Measurements from ENCODE around the gene NAP1L1. TPM values are rescaled to one million over a fixed set of nuclear protein-coding genes. Genes with fewer than 3 reads are reported as not detected.

Gene NAP1L1
- polyA plus RNA-seq, 4 donors: 831 to 1,114 (median 928) TPM

DNA sequence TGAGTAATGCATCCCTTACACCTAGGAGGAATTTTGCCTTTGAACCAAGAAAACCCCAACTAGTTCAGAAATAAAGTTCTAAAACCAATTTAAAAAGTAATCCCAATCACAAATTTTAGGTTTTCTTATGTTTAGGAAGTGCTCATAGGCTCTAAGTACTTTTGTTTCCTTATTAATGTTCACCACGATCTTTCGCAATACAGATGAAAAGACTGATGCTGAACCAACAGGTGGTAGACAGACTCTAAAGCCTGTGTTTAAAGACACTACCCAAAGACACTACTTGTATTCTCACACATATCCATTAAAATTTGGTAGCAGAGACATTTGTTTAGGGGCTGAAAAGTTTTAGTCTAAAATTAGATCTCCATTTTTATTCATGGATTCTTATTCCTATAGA, 42.3 kb downstream of the NAP1L1 start:
- no peak for DNase-seq (ENCODE audit: low read depth in 4 of 4, low spot score in 3 of 4)

DNA sequence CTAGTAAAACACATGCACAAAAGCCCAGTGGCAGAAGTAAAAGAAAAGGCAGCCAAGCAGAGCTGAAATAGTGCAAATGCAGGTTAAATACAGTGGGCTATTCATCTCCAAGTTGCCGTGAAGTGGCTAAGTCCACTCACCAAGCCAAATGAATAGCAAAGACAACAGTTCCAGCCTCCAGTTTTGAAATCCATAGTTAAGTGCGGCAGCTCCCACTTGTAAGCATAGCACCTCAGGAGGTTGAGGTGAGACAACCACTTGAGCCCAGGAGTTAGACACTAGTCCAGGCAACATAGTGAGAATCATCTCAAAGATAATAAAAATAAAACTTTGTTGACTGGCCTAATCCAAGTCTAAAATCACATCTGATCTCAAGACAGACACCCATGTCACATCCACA, 43.1 kb downstream of the NAP1L1 start:
- DNase-seq (ENCODE audit: low read depth in 4 of 4, low spot score in 3 of 4): no peak

DNA sequence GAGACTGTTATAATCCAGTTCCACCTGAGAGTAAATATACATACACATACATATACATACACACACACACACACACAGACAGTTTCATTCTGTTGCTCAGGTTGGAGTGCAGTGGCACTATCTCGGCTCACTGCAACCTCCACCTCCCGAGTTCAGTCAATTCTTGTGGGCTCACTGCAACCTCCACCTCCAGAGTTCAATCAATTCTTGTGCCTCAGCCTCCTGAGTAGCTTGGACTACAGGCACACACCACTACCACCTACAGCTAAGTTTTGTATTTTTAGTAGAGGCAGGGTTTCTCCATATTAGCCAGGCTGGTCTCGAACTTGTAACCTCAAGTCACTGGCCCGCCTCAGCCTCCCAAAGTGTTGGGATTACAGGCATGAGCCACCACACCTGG, 44.0 kb downstream of the NAP1L1 start:
- DNase-seq (ENCODE audit: low read depth in 4 of 4, low spot score in 3 of 4): no peak

DNA sequence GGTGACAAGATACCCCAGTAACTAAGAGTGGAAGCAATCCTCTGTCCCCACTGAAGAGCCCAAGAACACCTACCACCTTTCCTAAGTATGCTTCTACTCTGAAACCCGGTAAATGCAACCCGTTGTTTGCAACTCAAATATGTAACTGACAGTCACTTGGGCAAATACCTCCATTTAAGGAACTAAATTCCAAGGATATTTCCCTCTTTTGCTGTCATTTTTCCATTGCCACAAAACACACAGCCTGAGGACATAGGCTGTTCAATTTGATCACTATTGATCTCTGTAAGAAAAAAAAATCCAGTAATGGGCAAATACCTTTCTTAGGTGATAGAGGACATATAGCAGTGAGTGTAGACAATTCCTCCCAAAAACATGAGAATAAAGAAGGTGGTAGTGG, 46.3 kb downstream of the NAP1L1 start:
- DNase-seq (ENCODE audit: low read depth in 4 of 4, low spot score in 3 of 4): no peak

DNA sequence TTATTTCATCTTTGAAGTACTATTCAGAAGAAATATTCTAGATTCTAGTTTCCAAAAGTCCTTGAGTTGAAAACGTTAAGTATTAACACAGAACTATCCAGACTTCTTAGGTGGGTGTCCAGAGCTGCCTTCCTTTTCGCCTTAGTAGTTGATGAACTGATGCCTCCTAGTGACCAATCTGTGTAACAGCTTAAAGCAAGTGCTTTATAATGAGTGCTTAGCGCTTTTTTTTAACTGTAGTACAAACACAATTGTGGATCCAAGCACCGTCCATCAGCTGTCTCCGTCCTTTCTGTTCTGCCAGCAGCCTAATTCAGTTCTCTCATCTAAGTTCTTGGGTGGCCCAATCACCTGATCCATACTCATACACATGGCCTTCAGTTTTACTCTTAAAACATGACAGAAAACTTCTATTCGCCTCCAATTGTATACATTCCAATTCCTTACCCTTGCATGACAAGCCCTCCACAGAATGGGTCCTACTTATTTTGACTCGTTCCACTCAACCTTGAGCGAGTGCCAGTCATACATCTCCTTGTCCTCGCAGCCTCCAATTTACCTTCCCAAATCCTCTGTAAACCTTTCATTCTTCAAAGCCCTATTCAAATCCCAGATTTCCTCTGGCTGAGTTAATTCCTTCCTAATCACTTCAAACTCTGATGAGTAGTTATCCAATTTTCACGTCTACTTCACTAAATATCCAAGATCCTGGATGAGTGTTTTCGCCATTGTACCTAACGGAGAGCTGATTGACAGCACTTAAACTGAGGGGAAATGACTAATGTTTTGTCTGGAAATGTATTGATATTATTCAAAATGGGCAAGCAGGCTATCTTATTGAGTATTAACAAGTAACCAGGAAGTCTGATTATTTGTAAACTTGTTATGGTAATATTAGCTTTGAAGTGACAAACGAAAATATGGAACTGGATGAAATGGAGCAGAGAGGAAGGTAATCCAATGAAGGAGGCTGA, 47.1 kb downstream of the NAP1L1 start:
- DNase-seq (ENCODE audit: low read depth in 4 of 4, low spot score in 3 of 4): no peak

DNA sequence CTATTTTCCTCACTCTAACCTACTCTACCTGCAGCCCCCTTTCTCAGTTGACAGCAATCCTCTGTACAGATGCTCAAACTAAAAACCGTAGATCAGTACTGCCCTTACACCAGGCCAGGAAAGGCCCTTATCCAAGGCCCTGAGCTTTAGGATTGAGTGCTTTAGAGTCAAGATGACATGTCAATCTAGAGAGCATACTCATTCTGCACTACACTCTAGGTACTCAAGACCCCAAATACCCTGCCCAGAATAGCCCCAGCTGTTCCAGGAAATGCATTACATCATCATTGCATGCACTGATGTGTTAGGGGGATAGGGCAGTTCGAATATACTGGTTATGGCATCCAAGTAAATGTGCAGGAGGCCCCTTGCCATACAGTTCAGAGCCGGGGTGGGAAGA, 49.4 kb downstream of the NAP1L1 start:
- no peak for DNase-seq (ENCODE audit: low read depth in 4 of 4, low spot score in 3 of 4)

DNA sequence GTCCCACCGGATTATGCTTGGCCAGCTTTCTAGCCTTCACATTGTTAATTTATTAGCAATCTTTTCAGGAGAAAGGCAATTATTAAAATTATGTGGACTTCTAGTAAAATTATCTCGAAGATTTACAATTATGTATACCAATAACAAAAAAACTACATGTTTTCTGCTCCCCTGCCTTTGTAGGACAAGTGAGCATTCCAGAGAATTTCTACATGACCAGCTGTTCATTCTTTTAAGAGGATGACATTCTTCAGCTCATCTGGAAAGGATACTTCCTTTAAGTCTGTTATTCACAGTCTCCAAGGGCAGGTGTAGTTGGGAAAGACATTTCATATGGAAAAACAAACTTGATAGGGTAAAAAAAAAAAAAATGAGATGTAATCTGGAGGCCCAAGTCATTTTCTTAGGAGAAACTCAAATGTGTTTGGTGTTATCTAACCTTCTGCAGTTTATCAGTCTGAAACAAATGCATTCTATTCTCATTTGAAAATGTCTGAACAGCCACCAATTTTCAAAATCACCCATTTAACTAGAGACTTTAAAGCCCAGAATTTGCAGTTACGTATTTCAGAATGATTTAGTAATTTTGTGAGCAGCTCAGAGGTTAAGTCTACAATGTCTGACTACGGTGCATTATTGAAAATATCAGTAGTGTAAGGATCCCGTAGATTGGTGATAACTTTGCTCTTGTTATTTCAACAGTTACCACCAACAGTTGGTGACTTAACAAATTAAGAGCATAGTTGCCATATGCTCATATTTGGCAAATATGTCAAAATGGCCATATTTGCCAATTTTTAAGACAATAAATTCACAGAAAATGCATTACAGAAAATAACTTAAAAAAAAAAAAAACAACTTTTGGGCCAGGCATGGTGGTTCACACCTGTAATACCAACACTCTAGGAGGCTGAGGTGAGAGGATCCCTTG, 51.1 kb downstream of the NAP1L1 start:
- no peak for DNase-seq (ENCODE audit: low read depth in 4 of 4, low spot score in 3 of 4)

DNA sequence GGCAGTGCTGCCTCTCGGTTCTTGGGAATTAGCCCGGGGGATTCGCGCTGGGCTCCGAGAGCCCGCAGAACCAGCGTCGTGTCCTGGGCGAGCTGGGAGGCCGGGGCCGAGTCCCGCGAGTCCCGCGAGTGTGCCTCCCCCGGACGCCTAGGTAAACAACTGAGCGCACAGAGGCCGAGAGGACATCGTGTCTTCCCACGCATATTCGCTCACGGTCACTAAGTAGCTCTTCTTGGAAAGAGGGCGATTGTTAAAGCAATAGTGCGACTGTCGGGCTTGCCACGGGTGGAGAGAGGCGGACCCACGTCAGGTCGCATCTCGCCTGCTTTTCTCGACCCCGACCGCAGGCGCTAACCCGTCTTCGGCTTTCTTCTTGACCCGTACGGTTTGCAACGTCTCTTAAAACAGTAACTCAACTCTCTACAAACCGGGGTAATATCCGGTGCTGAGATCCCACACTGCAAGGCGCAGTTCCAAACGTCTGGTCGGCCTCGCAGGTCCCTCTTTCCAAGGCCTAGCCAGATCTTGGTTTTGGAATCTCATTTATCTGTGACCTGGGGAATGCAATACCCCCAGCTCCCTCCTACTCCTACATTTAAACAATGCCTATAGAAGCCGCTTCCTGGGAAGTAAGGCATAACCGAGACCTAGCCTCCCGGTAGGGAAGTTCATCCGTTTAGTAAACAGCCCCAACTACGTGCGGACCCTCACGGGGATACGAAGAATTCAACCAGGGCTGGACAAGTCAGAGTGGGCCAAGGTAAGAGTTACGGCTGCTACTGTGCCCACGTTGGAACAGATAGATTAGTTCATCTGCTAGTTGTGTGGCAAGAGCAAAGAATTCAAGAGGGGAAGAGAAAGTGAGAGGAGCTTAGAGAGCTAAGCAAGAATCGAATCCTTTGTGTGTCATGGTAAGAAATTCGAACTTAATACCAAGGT, 52.2 kb downstream of the NAP1L1 start:
- no peak for DNase-seq (ENCODE audit: low read depth in 4 of 4, low spot score in 3 of 4)

DNA sequence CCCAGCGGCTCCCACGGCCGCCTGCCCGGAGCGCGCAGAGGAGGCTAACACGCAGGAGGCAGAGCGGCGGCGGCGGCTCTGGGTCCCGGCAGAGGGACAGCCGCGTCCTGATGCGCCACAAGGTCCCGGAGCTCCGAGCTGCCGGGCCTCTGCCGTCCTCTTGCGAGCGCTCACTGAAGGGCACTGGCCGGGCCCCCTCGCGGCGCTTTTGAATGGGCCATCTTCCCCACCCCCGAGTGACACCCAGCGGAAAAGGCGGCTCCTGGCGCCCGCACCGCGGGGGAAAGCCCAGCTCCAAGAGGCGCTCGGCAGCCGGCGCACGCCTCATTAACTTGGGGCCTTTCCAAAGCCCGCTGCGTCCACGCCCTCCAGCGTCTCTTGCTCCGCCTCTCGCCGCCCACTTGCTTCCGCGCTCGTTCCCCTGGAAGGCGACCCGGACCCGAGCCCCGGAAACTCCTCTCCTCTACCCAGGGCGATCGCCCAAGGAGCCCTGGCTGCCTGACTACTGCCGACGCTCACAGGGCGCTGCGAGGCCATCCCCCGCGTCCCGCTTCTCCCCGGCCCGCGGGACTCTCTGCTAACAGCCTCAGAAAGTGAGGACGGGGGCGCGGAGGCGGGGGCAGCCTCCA, 53.0 kb downstream of the NAP1L1 start, which contains the start of gene PHLDA1:
Gene PHLDA1, minus strand, starts transcription at position 363 of the 629 bp plus-strand sequence.
- DNase-seq (ENCODE audit: low read depth in 4 of 4, low spot score in 3 of 4): peak; percentile 89 to 95 (median 91)

DNA sequence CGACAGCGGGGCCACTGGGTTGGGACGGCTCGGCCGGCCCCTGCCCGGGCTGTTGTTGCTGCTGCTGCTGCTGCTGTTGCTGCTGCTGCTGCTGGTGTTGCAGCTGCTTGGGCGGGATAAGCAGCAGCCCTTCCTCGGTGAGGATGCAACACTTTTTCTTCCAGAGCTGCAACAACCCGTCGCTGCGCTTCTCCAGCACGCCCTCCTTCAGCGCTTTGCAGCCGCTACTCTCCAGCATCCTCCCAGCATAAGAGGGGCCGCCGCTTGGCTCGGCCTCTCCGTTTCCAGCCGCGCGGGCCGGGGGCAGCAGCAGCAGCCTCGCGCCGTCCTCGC, 53.4 kb downstream of the NAP1L1 start:
- DNase-seq (ENCODE audit: low read depth in 4 of 4, low spot score in 3 of 4): no peak

DNA sequence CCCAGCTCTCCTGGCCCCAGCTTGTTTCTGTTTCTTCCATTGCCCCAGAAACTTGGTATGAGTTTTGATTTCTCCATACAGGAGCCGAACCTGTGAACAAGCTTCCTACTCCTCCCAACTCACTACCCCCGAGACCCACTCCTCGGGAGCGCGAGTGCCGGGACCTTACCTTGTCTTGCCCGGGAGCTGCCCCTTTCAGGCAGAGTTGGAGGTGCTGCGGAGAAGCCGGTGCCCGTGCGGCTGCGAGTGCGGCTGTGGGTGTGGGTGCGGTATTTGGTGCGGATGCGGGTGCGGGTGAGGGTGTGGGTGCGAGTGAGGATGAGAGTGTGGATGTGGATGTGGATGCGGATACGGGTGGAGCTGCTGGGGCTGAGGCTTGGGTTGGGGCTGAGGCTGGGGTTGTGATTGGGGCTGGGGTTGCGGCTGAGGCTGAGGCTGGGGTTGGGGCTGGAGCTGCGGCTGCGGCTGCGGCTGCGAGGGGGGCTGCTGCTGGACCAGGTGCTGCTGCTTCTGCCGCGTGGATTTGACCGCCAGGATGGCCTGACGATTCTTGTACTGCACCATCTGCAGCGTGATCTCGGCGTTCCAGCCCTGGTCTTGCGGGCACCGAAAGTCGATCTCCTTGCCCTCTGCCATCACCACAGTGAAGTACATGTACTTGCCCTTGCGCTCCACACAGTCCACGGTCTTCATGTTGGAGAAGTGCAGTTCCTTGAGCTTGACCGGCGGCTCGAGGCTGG, 54.0 kb downstream of the NAP1L1 start:
- DNase-seq (ENCODE audit: low read depth in 4 of 4, low spot score in 3 of 4): no peak

DNA sequence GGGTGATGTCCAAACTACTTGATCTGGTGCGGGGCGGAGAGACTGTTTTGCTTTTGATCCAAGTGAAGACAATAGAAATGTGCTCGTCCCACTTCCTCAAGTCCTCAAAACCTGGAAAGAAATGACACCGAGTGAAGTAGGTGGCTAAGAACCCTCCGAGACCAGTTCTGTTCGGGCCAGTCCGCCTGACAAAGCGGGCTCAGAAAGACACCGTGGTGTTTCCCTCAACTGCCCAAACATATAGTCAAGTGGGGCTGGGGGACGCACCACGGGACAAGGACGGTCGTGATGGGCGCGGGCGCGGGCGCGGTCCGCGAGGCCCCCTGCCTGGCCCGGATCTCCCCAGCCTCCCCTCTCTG, 54.5 kb downstream of the NAP1L1 start:
- DNase-seq (ENCODE audit: low read depth in 4 of 4, low spot score in 3 of 4): no peak

DNA sequence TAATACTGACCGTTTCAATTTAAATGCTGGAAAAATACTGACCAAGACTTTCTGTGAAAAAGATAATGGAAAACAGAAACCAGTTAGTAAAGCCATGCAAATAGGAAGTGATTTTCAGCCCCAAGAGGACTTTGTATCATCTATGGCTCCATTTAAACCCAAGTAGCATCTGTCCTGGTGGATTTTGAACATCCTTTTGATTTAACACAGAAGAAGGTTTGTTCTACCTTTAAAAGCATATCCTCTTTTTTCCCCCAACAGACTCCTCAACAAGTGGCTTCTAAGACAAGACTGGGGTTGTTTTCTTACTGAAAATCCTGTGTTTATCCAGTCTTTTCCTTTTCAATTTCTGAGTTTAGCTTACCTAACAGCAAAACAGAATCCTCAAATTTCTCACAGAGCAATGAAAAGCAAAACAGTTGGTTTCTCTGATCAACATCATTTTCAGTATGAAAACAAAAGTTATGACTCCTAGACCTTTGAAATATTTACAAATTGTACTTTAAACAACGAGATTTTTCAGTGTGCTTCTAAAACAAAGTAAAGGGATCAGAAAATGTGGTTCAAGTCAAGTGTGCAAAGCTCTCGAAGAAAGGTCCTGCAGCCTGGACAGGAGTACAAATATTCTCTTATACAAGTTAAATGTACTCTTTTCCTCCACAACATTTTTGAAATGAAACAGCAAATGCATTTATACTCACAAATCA, 55.8 kb downstream of the NAP1L1 start:
- no peak for DNase-seq (ENCODE audit: low read depth in 4 of 4, low spot score in 3 of 4)

DNA sequence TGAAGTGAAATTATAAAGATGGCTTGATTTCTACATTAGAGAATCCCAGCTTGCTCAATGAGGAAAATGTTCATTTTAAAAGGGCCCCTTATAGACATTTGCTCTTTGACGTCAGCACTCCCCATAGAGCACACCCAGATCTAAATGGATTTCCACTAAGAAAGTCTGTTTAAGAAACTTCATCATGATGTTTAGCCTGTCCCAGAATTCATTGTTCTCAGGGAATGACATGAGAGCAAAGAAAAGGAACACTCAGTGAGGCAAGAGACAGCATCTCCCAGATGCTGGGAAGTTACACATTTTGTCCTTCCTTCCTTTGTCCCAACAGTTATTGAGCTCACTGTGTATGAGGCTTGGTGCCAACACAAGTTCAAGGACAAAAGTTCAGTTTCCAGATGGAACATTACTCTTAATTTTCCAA, 57.8 kb downstream of the NAP1L1 start:
- DNase-seq (ENCODE audit: low read depth in 4 of 4, low spot score in 3 of 4): no peak

DNA sequence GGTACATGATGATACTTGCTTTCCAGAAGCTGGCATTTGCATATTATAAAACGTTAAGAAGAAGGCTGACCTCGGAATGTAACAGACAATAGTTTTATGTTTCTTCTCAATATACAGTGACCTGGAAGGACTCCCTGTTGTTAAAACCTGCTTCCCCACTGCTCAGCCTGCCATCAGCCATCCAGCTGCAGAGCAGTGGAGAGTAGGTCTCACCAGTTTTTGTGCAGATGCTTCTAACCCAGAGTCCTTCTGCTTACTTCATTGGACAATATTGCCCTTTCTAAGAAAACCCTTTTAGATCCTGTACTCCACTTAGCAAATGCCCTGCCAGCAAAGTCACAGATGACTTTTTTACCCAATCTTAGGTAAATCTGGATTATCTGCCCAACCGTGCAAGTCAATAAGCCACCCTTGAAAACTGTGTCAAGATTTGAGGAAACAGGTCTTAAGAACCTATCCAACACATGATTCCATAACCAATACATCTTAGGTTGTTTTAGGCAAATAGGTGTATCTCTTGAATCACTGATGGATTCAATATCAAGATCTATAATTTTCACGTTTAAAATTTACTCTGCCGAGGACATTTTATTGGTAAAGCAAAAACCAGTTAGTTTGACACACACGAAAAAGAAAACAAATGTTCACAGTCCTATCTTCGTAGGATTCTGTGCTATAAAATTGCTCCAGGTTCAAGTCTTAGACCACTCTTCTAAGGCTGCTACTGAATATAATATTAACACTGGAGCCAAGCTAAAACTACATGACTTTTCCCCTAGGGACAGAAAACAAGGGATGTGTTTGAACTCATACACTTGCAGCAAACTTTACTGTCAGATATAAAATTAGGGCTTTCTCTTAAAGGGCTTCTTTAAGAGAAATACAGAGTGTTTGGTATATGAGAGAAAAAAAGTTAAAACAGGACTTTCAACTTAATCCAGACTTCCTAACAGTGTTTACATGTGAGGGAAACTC, 58.6 kb downstream of the NAP1L1 start:
- no peak for DNase-seq (ENCODE audit: low read depth in 4 of 4, low spot score in 3 of 4)

DNA sequence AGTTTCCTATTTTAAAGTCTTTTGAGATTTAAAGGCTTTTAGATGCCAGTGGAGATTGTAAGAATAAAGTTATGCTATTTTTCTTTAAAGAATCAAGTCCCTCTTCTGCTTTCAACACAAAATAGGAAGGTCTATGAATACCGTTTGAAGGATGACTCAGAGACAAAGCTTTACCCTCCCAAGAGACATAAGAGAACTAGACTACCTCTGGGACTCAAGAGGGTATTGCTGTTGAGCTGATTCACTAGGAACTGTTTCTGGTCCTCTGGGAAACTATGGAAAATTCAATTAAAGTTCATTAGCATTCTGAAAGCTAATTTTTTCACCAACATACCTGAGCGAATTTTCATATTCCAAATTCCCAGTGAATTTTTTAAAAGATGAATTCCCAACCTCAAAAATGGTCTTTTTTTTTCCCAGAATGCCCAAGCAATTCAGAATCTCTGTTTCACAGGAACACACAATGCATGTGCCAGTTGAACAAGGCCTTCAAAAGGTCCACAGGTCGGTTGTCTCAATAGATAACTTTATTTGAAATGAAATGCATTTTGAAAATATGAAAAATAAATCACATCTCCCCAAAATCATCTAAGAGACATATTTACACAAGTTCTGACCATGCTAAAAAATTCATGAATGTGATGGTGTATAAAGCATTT, 59.4 kb downstream of the NAP1L1 start:
- DNase-seq (ENCODE audit: low read depth in 4 of 4, low spot score in 3 of 4): no peak

Measured in left renal pelvis (tissue), 4 donors.